GM23338 (cell line): Measurements from ENCODE around the gene HTR7. TPM values are rescaled to one million over a fixed set of nuclear protein-coding genes. Genes with fewer than 3 reads are reported as not detected.

Source experiments
- ATAC-seq: fragments of 200-7000 bp; cut with Tn5 transposase; 3 replicates; pipeline ENCODE4 v1.9.1; 2020
- DNase-seq: peaks from one replicate; pipeline ENCODE4 v3.0.0-alpha.2; 2015; ENCODE audit warnings: low spot score
- H2AFZ ChIP-seq: fragments of 200-600 bp; sonication (generic); 2 replicates; pipeline ENCODE4 v1.8.0; 2016; ENCODE audit warnings: antibody characterized with exemption, mild to moderate bottlenecking, moderate library complexity
- H3F3A ChIP-seq: fragments of 200-600 bp; sonication (generic); replicated peaks from 2 replicates; pipeline ENCODE4 v1.8.0; 2017; ENCODE audit warnings: antibody characterized with exemption, mixed run types, low read depth
- H3K27ac ChIP-seq: fragments of 200-600 bp; sonication (generic); 2 replicates; pipeline ENCODE4 v1.6.1; 2016; ENCODE audit warnings: low read depth
- H3K27me3 ChIP-seq: fragments of 200-600 bp; sonication (generic); 2 replicates; pipeline ENCODE4 v1.8.0; 2016; ENCODE audit warnings: mild to moderate bottlenecking, mixed run types, moderate library complexity; ENCODE audit not compliant: insufficient read depth
- H3K36me3 ChIP-seq: fragments of 200-600 bp; sonication (generic); 2 replicates; pipeline ENCODE4 v1.8.0; 2016; ENCODE audit warnings: mild to moderate bottlenecking; ENCODE audit not compliant: insufficient read depth
- H3K4me1 ChIP-seq: fragments of 200-600 bp; sonication (generic); 2 replicates; pipeline ENCODE4 v1.8.0; 2016; ENCODE audit warnings: mild to moderate bottlenecking, moderate library complexity; ENCODE audit not compliant: insufficient read depth
- H3K4me2 ChIP-seq: fragments of 200-600 bp; sonication (generic); 2 replicates; pipeline ENCODE4 v1.7.1; 2017; ENCODE audit warnings: mixed run types
- H3K4me3 ChIP-seq: fragments of 200-600 bp; sonication (generic); 2 replicates; pipeline ENCODE4 v1.6.1; 2016; ENCODE audit warnings: mixed run types
- H3K79me2 ChIP-seq: fragments of 200-600 bp; sonication (generic); replicated peaks from 2 replicates; pipeline ENCODE4 v1.8.0; 2017; ENCODE audit warnings: mild to moderate bottlenecking; ENCODE audit not compliant: insufficient read depth
- H3K9me2 ChIP-seq: fragments of 200-600 bp; sonication (generic); 2 replicates; pipeline ENCODE4 v1.8.0; 2017; ENCODE audit not compliant: insufficient read depth
- H4K20me1 ChIP-seq: fragments of 200-600 bp; sonication (generic); replicated peaks from 2 replicates; pipeline ENCODE4 v1.8.0; 2017; ENCODE audit warnings: mild to moderate bottlenecking; ENCODE audit not compliant: insufficient read depth
- H3K27ac Mint-ChIP-seq: 2 replicates; pipeline ENCODE4 v1.8.0; 2020; ENCODE audit warnings: inconsistent platforms, mild to moderate bottlenecking, moderate library complexity, mixed read lengths
- H3K27me3 Mint-ChIP-seq: 3 replicates; pipeline ENCODE4 v1.8.0; 2022; ENCODE audit warnings: low read depth, mild to moderate bottlenecking, moderate library complexity, mixed read lengths, inconsistent platforms; ENCODE audit not compliant: insufficient read depth, poor library complexity
- H3K36me3 Mint-ChIP-seq: 3 replicates; pipeline ENCODE4 v1.8.0; 2021; ENCODE audit warnings: low read depth, mild to moderate bottlenecking, inconsistent platforms, moderate library complexity, mixed read lengths
- H3K4me1 Mint-ChIP-seq: 3 replicates; pipeline ENCODE4 v1.8.0; 2020; ENCODE audit warnings: mild to moderate bottlenecking, inconsistent platforms, mixed read lengths
- H3K4me3 Mint-ChIP-seq: 3 replicates; pipeline ENCODE4 v1.8.0; 2021; ENCODE audit warnings: moderate library complexity, mild to moderate bottlenecking, inconsistent platforms, mixed read lengths
- H3K9me3 Mint-ChIP-seq: 3 replicates; pipeline ENCODE4 v1.8.0; 2020; ENCODE audit warnings: moderate library complexity, mild to moderate bottlenecking, inconsistent platforms, mixed read lengths
- NANOG ChIP-seq: IDR thresholded peaks from 2 replicates; pipeline ENCODE4 v1.6.1; 2016; ENCODE audit warnings: antibody characterized with exemption, borderline replicate concordance
- POLR2AphosphoS5 ChIP-seq: IDR thresholded peaks from 2 replicates; pipeline ENCODE4 v1.6.1; 2016; ENCODE audit warnings: antibody characterized with exemption, low read depth
- ZNF462 ChIP-seq: fragments of 250-450 bp; sonication (Bioruptor Pico); IDR thresholded peaks from 2 replicates; pipeline ENCODE4 v1.5.0; 2020; ENCODE audit warnings: mild to moderate bottlenecking, moderate library complexity
- polyA plus RNA-seq: library from polyadenylated mRNA; unstranded; fragments of >200 nt; fragmentation: Nextera tagmentation; extraction: Ambion mirVana; gene quantifications from 2 replicates; pipeline ENCODE4 v1.2.1, GENCODE V29; 2016
- small RNA-seq: library from RNA; depleted of rRNA; stranded (forward); fragments of <200 nt; gene quantifications from one replicate; pipeline ENCODE3, GENCODE V24; 2014; ENCODE audit warnings: low replicate concordance
- total RNA-seq: library from RNA; depleted of rRNA; stranded (reverse); fragments of >200 nt; shearing (Covaris generic); gene quantifications from 2 replicates; pipeline ENCODE4 v1.2.3, GENCODE V29; 2014; rRNA removed

Gene HTR7
- total and polyA plus RNA-seq, 2 experiments from 2014 or later: 7.0 to 42.2 TPM

- Histone ChIP-seq H3K4me3 (no peak overlapping the region), H3K27me3 (no peaks in the 10 kb centered on the region), H3F3A (no peaks in the 10 kb centered on the region), H3K79me2 (no peaks in the 10 kb centered on the region), H3K4me2 (no peak overlapping the region), H3K9me2 (peaks cover 7% of the 10 kb centered on the region; the same call in 1 of the 2 replicates), H3K27ac (no peak overlapping the region), H2AFZ (0 out of 2 replicates have a peak overlapping the region, but pooled peaks have one; percentile 40), H3K36me3 (no peaks in the 10 kb centered on the region), H4K20me1 (no peaks in the 10 kb centered on the region), H3K4me1 (no peaks in the 10 kb centered on the region)
- no peaks in the 10 kb centered on the region for H3K4me1 Mint-ChIP-seq
- ATAC-seq: no peak
- TF ChIP-seq ZNF462 (CRISPR knock-in tag): no peak
- TF ChIP-seq NANOG: no peak
- TF ChIP-seq POLR2AphosphoS5: no peak
- H3K27me3 Mint-ChIP-seq: no peaks in the 10 kb centered on the region
- no peak overlapping the region for H3K4me3 Mint-ChIP-seq
- H3K9me3 Mint-ChIP-seq: peaks cover 24% of the 10 kb centered on the region; the same call in 2 of the 3 replicates
- no peak overlapping the region for H3K27ac Mint-ChIP-seq
- peaks cover 17% of the 10 kb centered on the region; the same call in 2 of the 3 replicates for H3K36me3 Mint-ChIP-seq
- DNase-seq: no peak
Observed at GRCh38 chr10:90695915-90696676, 161.7 kb downstream of the HTR7 start.

Small RNA genes lying within 50 kb of the gene (small RNA-seq; reads per million reads assigned to genes)
- gene RF00019: not detected

Other genes with a start within 250 kb of the HTR7 start
- gene RPP30, start 13.9 kb upstream of the HTR7 start, total RNA-seq: 74.1 and 89.7 TPM in 2 replicates
- gene RPP30, start 13.9 kb upstream of the HTR7 start, polyA plus RNA-seq: 139 and 142 TPM in 2 replicates
- gene ANKRD1, start 63.0 kb upstream of the HTR7 start, total RNA-seq: not detected in 2 replicates
- gene ANKRD1, start 63.0 kb upstream of the HTR7 start, polyA plus RNA-seq: 0.10 TPM in 1 of 2 replicates, not detected in the other